ENCODE results near the gene PPIP5K1.
"Not testable (repeated sequence)": the region's sequence is repeated elsewhere in the genome, so short reads cannot be mapped to it uniquely, and the experiment has no call there.

Gene PPIP5K1

DNA sequence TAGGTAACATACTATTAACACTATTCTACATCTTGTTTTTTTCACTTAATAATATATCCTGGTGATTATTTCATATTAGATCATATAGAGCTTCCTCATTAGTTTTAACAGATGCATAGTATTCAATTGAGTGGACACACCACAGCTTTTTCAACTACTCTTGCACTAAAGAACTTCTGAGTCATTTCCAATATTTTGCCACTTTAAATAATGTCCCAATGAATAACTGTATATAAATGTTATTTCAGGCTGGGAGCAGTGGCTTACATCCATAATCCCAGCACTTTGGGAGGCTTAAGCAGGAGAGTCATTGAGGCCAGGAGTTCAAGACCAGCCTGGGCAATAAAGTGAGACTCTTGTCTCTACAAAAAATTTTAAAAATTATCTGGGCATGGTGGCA lies 45.7 kb downstream of the PPIP5K1 start:
- Histone ChIP-seq H3K4me3 (replicated peaks; ENCODE audit: insufficient read depth, low read length) (no peak overlapping the region), H3K27me3 (ENCODE audit: insufficient read depth, poor library complexity, severe bottlenecking) (no peaks in the 10 kb centered on the region), H3K27ac (replicated peaks) (no peak overlapping the region)
- TF ChIP-seq, protein P1, sequence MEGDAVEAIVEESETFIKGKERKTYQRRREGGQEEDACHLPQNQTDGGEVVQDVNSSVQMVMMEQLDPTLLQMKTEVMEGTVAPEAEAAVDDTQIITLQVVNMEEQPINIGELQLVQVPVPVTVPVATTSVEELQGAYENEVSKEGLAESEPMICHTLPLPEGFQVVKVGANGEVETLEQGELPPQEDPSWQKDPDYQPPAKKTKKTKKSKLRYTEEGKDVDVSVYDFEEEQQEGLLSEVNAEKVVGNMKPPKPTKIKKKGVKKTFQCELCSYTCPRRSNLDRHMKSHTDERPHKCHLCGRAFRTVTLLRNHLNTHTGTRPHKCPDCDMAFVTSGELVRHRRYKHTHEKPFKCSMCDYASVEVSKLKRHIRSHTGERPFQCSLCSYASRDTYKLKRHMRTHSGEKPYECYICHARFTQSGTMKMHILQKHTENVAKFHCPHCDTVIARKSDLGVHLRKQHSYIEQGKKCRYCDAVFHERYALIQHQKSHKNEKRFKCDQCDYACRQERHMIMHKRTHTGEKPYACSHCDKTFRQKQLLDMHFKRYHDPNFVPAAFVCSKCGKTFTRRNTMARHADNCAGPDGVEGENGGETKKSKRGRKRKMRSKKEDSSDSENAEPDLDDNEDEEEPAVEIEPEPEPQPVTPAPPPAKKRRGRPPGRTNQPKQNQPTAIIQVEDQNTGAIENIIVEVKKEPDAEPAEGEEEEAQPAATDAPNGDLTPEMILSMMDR (IDR thresholded peaks at IDR 0.05; ENCODE audit: insufficient read depth, low read length): no peak
- TF ChIP-seq POLR2AphosphoS5 (IDR thresholded peaks at IDR 0.05; ENCODE audit: low read depth): no peak
- TF ChIP-seq SPI1 (IDR thresholded peaks at IDR 0.05; ENCODE audit: borderline replicate concordance, low read depth): no peak
- TF ChIP-seq, protein P2, sequence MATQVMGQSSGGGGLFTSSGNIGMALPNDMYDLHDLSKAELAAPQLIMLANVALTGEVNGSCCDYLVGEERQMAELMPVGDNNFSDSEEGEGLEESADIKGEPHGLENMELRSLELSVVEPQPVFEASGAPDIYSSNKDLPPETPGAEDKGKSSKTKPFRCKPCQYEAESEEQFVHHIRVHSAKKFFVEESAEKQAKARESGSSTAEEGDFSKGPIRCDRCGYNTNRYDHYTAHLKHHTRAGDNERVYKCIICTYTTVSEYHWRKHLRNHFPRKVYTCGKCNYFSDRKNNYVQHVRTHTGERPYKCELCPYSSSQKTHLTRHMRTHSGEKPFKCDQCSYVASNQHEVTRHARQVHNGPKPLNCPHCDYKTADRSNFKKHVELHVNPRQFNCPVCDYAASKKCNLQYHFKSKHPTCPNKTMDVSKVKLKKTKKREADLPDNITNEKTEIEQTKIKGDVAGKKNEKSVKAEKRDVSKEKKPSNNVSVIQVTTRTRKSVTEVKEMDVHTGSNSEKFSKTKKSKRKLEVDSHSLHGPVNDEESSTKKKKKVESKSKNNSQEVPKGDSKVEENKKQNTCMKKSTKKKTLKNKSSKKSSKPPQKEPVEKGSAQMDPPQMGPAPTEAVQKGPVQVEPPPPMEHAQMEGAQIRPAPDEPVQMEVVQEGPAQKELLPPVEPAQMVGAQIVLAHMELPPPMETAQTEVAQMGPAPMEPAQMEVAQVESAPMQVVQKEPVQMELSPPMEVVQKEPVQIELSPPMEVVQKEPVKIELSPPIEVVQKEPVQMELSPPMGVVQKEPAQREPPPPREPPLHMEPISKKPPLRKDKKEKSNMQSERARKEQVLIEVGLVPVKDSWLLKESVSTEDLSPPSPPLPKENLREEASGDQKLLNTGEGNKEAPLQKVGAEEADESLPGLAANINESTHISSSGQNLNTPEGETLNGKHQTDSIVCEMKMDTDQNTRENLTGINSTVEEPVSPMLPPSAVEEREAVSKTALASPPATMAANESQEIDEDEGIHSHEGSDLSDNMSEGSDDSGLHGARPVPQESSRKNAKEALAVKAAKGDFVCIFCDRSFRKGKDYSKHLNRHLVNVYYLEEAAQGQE (IDR thresholded peaks at IDR 0.05; ENCODE audit: insufficient replicate concordance, low read depth): no peak
- TF ChIP-seq GABPA (IDR thresholded peaks at IDR 0.05; ENCODE audit: low read depth): no peak
- no peak for DNase-seq (ENCODE audit: low read depth in 1 of 2, low spot score in 1 of 2)

DNA sequence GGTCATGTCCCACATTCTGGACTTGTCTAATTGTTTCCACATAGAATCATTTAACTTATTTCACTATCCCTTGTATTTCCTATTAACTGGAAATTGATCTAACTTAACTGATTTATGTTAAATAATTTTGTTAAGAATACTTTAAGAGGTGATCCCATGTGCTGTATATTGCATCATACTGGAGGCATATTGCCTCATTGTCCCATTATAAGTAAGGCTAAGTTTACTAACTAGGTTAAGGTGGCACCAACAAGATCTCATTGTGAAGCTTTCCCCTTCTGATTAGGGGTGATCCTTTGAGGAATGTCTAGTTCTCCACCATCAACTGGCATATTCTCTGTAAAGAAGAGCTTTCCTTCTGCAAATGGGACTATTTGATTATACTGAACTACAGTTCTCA lies 48.2 kb downstream of the PPIP5K1 start:
- Histone ChIP-seq H3K4me3 (replicated peaks; ENCODE audit: insufficient read depth, low read length) (no peak overlapping the region), H3K27ac (replicated peaks) (no peak overlapping the region), H3K27me3 (ENCODE audit: insufficient read depth, poor library complexity, severe bottlenecking) (no peaks in the 10 kb centered on the region)
- TF ChIP-seq, protein P1 (IDR thresholded peaks at IDR 0.05; ENCODE audit: insufficient read depth, low read length): no peak
- peak in 1 of 2 experiments; percentile 8 for DNase-seq (ENCODE audit: low read depth in 1 of 2, low spot score in 1 of 2)

DNA sequence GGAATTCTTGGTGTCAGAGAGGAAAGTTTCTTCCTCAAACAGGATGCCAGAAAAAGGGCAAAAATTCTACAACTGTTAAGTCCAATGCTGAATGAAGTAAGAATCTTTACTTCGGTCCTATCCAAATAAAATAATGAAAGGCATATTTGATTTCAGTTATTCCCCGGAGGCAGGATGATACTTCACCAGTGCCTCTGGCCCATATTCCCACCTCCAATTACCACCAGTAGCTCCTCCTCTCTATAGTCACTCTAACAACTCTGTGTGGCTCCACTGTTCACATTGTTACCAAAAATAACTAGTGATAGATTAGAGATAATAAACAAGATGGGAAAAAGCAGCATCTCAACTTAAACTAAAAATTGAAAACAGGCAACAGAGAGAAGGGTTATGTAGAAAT lies 51.9 kb downstream of the PPIP5K1 start:
- TF ChIP-seq POLR2AphosphoS5 (IDR thresholded peaks at IDR 0.05; ENCODE audit: low read depth) (no peak), GABPA (IDR thresholded peaks at IDR 0.05; ENCODE audit: low read depth) (no peak), SPI1 (IDR thresholded peaks at IDR 0.05; ENCODE audit: borderline replicate concordance, low read depth) (no peak)
- TF ChIP-seq, protein P2 (IDR thresholded peaks at IDR 0.05; ENCODE audit: insufficient replicate concordance, low read depth): no peak
- TF ChIP-seq, protein P1 (IDR thresholded peaks at IDR 0.05; ENCODE audit: insufficient read depth, low read length): no peak
- H3K4me3 ChIP-seq (replicated peaks; ENCODE audit: insufficient read depth, low read length): no peak overlapping the region
- no peak overlapping the region for H3K27ac ChIP-seq (replicated peaks)
- DNase-seq (ENCODE audit: low read depth in 1 of 2, low spot score in 1 of 2): no peak
- H3K27me3 ChIP-seq (ENCODE audit: insufficient read depth, poor library complexity, severe bottlenecking): no peaks in the 10 kb centered on the region

DNA sequence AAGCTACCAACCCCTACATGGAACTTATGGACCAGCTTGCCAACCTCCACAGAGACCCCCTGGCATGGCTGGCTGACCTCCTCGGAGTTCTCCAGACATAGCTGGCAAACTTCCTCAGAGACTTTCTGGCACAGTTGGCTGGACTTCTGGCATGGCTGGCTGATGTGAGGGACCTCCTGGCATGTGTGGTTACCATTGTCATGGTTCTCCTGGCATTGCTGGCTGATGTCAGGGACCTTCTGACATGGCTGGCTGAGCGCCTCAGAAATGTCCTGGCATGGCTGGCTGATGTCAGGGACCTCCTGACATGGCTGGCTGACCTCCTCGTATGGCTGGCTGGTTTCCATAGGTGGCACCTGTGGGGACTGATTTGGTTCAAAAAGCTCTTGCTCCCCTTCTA lies 55.1 kb downstream of the PPIP5K1 start:
- H3K27me3 ChIP-seq (ENCODE audit: insufficient read depth, poor library complexity, severe bottlenecking): no peaks in the 10 kb centered on the region
- H3K4me3 ChIP-seq (replicated peaks; ENCODE audit: insufficient read depth, low read length): no peak overlapping the region
- no peak overlapping the region for H3K27ac ChIP-seq (replicated peaks)
- TF ChIP-seq SPI1 (IDR thresholded peaks at IDR 0.05; ENCODE audit: borderline replicate concordance, low read depth): no peak
- no peak for TF ChIP-seq GABPA (IDR thresholded peaks at IDR 0.05; ENCODE audit: low read depth)
- TF ChIP-seq, protein P1 (IDR thresholded peaks at IDR 0.05; ENCODE audit: insufficient read depth, low read length): no peak
- no peak for TF ChIP-seq POLR2AphosphoS5 (IDR thresholded peaks at IDR 0.05; ENCODE audit: low read depth)
- TF ChIP-seq, protein P2 (IDR thresholded peaks at IDR 0.05; ENCODE audit: insufficient replicate concordance, low read depth): no peak
- no peak for DNase-seq (ENCODE audit: low read depth in 1 of 2, low spot score in 1 of 2)

DNA sequence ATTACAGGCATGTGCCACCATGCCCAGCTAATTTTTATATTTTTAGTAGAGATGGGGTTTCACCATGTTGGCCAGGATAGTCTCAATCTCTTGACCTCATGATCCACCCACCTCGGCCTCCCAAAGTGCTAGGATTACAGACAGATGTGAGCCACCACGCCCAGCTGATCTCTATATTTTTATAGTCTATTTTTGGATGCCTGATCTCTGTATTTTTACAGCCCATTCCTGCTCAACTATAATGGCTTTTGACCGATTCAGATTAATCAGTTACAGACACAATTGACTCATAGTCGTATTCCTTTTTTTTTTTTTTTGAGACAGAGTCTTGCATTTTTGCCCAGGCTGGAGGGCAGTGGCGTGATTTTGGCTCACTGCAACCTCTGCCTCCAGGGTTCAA lies 57.2 kb downstream of the PPIP5K1 start:
- H3K27me3 ChIP-seq (ENCODE audit: insufficient read depth, poor library complexity, severe bottlenecking); DNase-seq (ENCODE audit: low read depth in 1 of 2, low spot score in 1 of 2); H3K4me3 ChIP-seq (replicated peaks; ENCODE audit: insufficient read depth, low read length); H3K27ac ChIP-seq (replicated peaks): not testable (repeated sequence)

Measured in HL-60 (cell line).